PC-9 (cell line): ENCODE measurements around the gene URAD. TPM values are rescaled to one million over a fixed set of nuclear protein-coding genes. Genes with fewer than 3 reads are reported as not detected.

Source experiments
- BruUV-seq: library from RNA; stranded (reverse); fragments of 400-500 nt; replicated peaks from 2 replicates; lab custom pipeline; 2021; lab: Mats Ljungman, UMichigan
- CTCF ChIA-PET: fragments of 300-600 bp; sonication (Branson Sonifier 250); formaldehyde crosslinking; loops from one replicate; lab custom pipeline; 2022; ENCODE audit warnings: antibody characterized with exemption; lab: Charles Lee
- POLR2A ChIA-PET: fragments of 300-600 bp; sonication (Branson Sonifier 250); formaldehyde crosslinking; loops from one replicate; lab custom pipeline; 2022; ENCODE audit warnings: antibody characterized with exemption; ENCODE audit not compliant: unreplicated experiment; lab: Charles Lee
- DNase-seq, 2 experiments: peaks; one replicate each; pipeline versions ENCODE4 v3.0.0 to v3.0.0-alpha.2; 2015 to 2022; ENCODE audit warnings: mixed read lengths in 1 of 2
- H2AFZ ChIP-seq: fragments of 200-600 bp; sonication (generic); 2 replicates; pipeline ENCODE4 v1.8.1; 2017; ENCODE audit warnings: antibody characterized with exemption
- H3F3A ChIP-seq: fragments of 200-600 bp; sonication (generic); 2 replicates; pipeline ENCODE4 v1.8.1; 2017; ENCODE audit warnings: antibody characterized with exemption, mild to moderate bottlenecking, low read depth; ENCODE audit not compliant: insufficient read depth
- H3K27ac ChIP-seq: fragments of 200-600 bp; sonication (generic); 2 replicates; pipeline ENCODE4 v1.6.1; 2016; ENCODE audit warnings: mixed run types
- H3K27me3 ChIP-seq: fragments of 200-600 bp; sonication (generic); 2 replicates; pipeline ENCODE4 v1.6.1; 2016; ENCODE audit warnings: low read depth, mixed run types; ENCODE audit not compliant: insufficient read depth
- H3K36me3 ChIP-seq: fragments of 200-600 bp; sonication (generic); 2 replicates; pipeline ENCODE4 v1.6.1; 2016; ENCODE audit warnings: low read depth, mixed run types
- H3K4me1 ChIP-seq: fragments of 200-600 bp; sonication (generic); replicated peaks from 2 replicates; pipeline ENCODE4 v1.6.1; 2016; ENCODE audit warnings: mixed run types; ENCODE audit not compliant: insufficient read depth
- H3K4me2 ChIP-seq: fragments of 200-600 bp; sonication (generic); 2 replicates; pipeline ENCODE4 v1.6.1; 2017; ENCODE audit warnings: mixed run types
- H3K4me3 ChIP-seq: fragments of 200-600 bp; sonication (generic); 2 replicates; pipeline ENCODE4 v1.6.1; 2016; ENCODE audit warnings: mixed run types
- H3K79me2 ChIP-seq: fragments of 200-600 bp; sonication (generic); 2 replicates; pipeline ENCODE4 v1.6.1; 2017; ENCODE audit warnings: low read depth, mixed run types
- H3K9me2 ChIP-seq: fragments of 200-600 bp; sonication (generic); 2 replicates; pipeline ENCODE4 v1.8.1; 2017; ENCODE audit warnings: mild to moderate bottlenecking; ENCODE audit not compliant: insufficient read depth
- H3K9me3 ChIP-seq: fragments of 200-600 bp; sonication (generic); 2 replicates; pipeline ENCODE4 v1.8.1; 2016; ENCODE audit warnings: low read depth; ENCODE audit not compliant: insufficient read depth
- H4K20me1 ChIP-seq: fragments of 200-600 bp; sonication (generic); 2 replicates; pipeline ENCODE4 v1.8.1; 2017; ENCODE audit not compliant: insufficient read depth
- EZH2 ChIP-seq: fragments of 200-600 bp; sonication (generic); IDR thresholded peaks from 2 replicates; pipeline ENCODE4 v1.8.0; 2017; ENCODE audit warnings: antibody characterized with exemption, low read depth
- intact Hi-C: fragments of 100-400 bp; cut with micrococcal nuclease; formaldehyde crosslinking; loops from one replicate; pipeline ENCODE4 v1.10.0; 2022; ENCODE audit not compliant: unreplicated experiment
- total RNA-seq: library from RNA; stranded (reverse); gene quantifications from 2 replicates; pipeline ENCODE4 v1.2.3, GENCODE V29; 2021
- TF ChIP-seq, protein P1 (sequence below): fragments of 200-600 bp; sonication (generic); conservative IDR thresholded peaks from 2 replicates; pipeline ENCODE4 v1.6.1; 2017; ENCODE audit warnings: mixed run types, antibody characterized with exemption, mild to moderate bottlenecking, moderate library complexity

URAD gene
- total RNA-seq, 1 experiment from 2014 or later: not detected

DNA sequence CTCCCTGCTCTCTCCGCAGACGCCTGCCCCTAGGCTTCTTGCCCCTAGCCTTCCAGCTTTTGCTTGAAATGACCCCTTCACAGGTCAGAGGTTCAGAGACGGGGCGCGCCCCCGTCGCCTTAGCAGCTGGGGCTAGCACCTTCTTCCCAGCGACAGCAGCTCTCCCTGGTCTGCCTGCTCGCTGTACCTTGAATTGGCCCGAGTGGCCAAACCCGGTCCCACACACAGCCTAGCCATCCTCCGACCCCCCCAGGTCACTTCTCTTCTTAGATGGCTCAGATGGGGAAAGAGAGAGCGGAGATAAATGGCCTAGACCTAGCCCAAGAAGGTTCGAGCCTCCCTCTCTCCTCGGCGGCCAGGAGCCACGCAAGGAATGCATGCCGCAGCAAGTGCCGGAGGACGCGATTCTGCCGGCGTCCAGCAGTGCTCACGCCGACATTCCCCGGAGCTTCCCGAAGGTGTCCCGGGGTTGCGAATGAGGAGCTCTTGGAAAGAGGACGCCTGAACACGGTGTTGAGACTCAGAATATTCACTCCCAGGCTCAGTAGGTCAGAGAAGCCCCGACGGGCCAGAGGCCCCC lies 20.7 kb downstream of the URAD start:
- ChIA-PET CTCF (no interaction called here), POLR2A (no interaction called here)
- intact Hi-C loops: no loop called here
- H3F3A ChIP-seq: no peaks in the 10 kb centered on the region
- H3K9me3 ChIP-seq: no peaks in the 10 kb centered on the region
- no peaks in the 10 kb centered on the region for H4K20me1 ChIP-seq
- no peak for TF ChIP-seq EZH2
- TF ChIP-seq, protein P1, sequence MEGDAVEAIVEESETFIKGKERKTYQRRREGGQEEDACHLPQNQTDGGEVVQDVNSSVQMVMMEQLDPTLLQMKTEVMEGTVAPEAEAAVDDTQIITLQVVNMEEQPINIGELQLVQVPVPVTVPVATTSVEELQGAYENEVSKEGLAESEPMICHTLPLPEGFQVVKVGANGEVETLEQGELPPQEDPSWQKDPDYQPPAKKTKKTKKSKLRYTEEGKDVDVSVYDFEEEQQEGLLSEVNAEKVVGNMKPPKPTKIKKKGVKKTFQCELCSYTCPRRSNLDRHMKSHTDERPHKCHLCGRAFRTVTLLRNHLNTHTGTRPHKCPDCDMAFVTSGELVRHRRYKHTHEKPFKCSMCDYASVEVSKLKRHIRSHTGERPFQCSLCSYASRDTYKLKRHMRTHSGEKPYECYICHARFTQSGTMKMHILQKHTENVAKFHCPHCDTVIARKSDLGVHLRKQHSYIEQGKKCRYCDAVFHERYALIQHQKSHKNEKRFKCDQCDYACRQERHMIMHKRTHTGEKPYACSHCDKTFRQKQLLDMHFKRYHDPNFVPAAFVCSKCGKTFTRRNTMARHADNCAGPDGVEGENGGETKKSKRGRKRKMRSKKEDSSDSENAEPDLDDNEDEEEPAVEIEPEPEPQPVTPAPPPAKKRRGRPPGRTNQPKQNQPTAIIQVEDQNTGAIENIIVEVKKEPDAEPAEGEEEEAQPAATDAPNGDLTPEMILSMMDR: no peak
- H3K79me2 ChIP-seq: no peaks in the 10 kb centered on the region
- H3K4me3 ChIP-seq: no peak overlapping the region
- BruUV-seq: no TSS peak
- H3K36me3 ChIP-seq: no peaks in the 10 kb centered on the region
- peaks cover 20% of the 10 kb centered on the region for H3K27me3 ChIP-seq
- no peak overlapping the region for H3K4me2 ChIP-seq
- H3K4me1 ChIP-seq: no peaks in the 10 kb centered on the region
- H3K27ac ChIP-seq: no peak overlapping the region
- H2AFZ ChIP-seq: no peak overlapping the region
- no peak for DNase-seq
- H3K9me2 ChIP-seq: no peaks in the 10 kb centered on the region

DNA sequence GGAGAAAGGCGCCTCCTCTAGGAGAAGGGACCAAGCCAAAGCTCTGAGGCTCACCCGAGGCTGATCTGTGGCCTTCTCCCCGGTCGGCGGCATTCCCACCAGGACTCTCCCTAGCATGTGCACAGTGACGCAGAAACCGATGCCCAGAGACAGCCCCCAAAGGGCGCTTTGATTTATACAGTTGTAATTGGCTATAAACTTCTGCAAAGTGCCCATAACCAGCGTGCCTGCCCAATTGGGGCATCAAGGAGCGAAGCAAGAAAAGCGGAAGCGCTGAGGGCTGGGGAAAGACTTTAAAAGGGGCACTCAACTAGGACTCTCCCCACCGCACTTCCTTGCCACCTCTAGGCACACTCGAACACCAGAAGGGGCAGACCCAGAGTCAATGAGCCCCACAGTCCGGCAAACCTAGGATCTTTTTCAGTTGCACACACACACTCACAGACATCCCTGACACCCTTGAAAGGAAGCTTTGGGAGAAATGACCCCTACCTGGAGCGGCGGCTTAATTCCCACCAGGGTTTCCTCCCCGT lies 21.2 kb downstream of the URAD start:
- Histone ChIP-seq H3K9me3 (no peaks in the 10 kb centered on the region), H3K4me3 (no peak overlapping the region), H3K27ac (no peak overlapping the region), H2AFZ (no peak overlapping the region), H3K79me2 (no peaks in the 10 kb centered on the region), H4K20me1 (no peaks in the 10 kb centered on the region), H3K27me3 (peaks cover 20% of the 10 kb centered on the region), H3K4me2 (no peak overlapping the region), H3K36me3 (no peaks in the 10 kb centered on the region), H3K9me2 (no peaks in the 10 kb centered on the region), H3F3A (no peaks in the 10 kb centered on the region), H3K4me1 (peaks cover 3% of the 10 kb centered on the region; the same call in 1 of the 2 replicates)
- TF ChIP-seq, protein P1: no peak
- no peak for TF ChIP-seq EZH2
- POLR2A ChIA-PET: no interaction called here
- no peak for DNase-seq
- BruUV-seq: no TSS peak
- intact Hi-C loops: no loop called here
- CTCF ChIA-PET: no interaction called here

DNA sequence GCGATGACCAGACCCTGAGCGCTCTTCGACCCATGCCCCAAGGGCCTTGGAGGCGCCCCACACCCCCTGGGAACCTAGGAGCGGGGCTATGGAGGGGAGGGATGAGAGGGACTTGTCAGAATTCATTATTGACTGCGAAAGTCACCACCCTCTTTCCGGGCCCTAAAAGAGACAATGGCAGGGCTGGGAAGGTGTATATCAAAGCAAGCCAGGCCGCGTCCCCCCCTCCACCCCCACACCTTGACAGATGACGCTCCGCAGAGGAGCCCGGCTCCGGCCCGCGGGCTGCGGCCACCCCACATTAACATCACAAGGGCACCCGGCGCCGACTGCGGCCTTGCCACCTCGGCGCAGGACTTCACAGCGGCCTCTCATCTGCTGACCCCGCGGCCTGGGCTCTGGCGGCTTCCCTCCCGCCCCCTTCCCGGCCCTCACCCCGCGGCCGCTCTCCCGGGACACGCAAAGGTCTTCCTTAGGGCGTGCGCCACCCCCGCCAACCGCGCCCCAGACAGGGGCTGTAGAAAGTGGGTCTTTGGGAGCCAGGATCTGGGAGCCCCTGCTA lies 21.8 kb downstream of the URAD start:
- Histone ChIP-seq H3K4me3 (no peak overlapping the region), H2AFZ (no peak overlapping the region), H3K9me2 (no peaks in the 10 kb centered on the region), H3K36me3 (no peaks in the 10 kb centered on the region), H3K79me2 (no peaks in the 10 kb centered on the region), H3F3A (no peaks in the 10 kb centered on the region), H4K20me1 (no peaks in the 10 kb centered on the region), H3K9me3 (no peaks in the 10 kb centered on the region), H3K4me1 (peaks cover 9% of the 10 kb centered on the region), H3K27ac (no peak overlapping the region), H3K27me3 (peaks cover 20% of the 10 kb centered on the region), H3K4me2 (no peak overlapping the region)
- ChIA-PET CTCF (no interaction called here), POLR2A (no interaction called here)
- DNase-seq: no peak
- TF ChIP-seq, protein P1: no peak
- no peak for TF ChIP-seq EZH2
- no TSS peak for BruUV-seq
- intact Hi-C loops: no loop called here
